ENCODE results near the gene TRPM2. TPM values are rescaled to one million over a fixed set of nuclear protein-coding genes. Genes with fewer than 3 reads are reported as not detected.

The TRPM2 gene
- total and polyA plus RNA-seq, 12 donors = 0.34 to 8.5 (median 1.2) TPM

DNA sequence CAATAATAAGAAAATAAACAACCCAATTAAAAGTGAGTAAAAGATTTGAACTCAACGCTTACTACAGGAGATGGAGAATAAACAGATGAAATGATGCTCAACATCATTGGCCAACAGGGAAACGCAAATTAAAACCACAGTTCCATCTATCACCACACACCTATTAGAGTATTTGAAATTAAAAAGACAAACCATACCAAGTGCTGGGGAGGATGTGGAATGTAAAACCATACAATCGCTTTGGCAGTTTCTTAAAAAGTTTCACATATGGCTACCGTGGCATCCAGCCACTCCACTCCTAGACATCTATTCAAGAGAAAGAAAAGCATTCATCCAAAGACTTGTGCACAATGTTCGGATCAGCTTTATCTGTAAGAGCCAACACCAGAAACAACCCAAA, 100.6 kb downstream of the TRPM2 start:
- Histone ChIP-seq H3K4me1 (peaks cover 0 to 10% (median 6%) of the 10 kb centered on the region in 9 donors), H3K36me3 (peaks cover 0 to 5% (median 0%) of the 10 kb centered on the region in 9 donors), H3K27me3 (peaks cover 0 to 19% (median 9%) of the 10 kb centered on the region in 7 donors), H3K27ac (no peak overlapping the region), H3K9me3 (peaks cover 0 to 16% (median 5%) of the 10 kb centered on the region in 11 donors), H3K4me3 (no peak overlapping the region)
- no peak for ATAC-seq
- 88 to 91% methylated on average over 5 of the region's 5 CpGs for WGBS, 2 donors
- TF ChIP-seq, protein P1, sequence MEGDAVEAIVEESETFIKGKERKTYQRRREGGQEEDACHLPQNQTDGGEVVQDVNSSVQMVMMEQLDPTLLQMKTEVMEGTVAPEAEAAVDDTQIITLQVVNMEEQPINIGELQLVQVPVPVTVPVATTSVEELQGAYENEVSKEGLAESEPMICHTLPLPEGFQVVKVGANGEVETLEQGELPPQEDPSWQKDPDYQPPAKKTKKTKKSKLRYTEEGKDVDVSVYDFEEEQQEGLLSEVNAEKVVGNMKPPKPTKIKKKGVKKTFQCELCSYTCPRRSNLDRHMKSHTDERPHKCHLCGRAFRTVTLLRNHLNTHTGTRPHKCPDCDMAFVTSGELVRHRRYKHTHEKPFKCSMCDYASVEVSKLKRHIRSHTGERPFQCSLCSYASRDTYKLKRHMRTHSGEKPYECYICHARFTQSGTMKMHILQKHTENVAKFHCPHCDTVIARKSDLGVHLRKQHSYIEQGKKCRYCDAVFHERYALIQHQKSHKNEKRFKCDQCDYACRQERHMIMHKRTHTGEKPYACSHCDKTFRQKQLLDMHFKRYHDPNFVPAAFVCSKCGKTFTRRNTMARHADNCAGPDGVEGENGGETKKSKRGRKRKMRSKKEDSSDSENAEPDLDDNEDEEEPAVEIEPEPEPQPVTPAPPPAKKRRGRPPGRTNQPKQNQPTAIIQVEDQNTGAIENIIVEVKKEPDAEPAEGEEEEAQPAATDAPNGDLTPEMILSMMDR (IDR thresholded peaks at IDR 0.05) = no peak
- intact Hi-C loops (cut with DNase I) = loop anchor here in 2 of 10 donors (10.0 kb wide), 2 partner anchors 89 to 109 kb away; no protein-coding TSS in a partner anchor
- DNase-seq = no peak

DNA sequence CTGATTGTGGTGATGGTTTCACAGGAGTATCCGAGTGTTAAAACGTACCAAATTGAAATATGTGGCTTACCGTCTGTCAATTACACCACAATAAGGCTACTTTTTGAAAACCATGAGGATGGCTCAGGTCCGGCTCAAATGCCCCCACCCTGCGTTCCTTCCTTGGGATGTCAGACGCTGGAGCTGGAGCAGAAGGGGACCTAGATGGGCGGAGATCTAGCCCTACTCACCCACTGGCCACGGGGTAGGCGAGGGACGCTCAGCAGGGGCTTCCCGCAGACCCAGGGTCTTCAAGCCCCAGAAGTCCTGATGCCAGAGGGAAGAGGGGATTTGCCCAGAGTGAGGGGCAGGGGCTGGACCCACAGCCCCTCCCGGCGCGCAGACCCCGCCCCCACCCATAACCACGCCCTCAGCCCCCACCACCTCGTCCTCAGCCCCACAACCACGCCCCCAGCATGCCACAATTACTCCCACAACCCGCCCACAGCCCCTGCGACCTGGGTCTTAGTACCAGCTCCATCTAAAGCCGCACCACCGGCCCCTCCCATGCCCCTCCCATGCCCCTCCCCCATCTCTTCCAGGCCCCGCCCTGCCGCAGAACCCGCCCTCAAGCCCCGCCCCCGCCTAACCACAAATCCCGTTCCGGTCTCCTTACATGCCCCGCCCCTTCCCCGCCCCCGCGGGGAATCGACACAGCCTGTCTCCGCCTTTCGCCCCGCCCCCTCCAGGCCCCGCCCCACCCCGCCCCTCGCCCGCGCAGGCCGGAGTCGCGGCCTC, 101.5 kb downstream of the TRPM2 start, which contains the start of gene LRRC3:
Gene LRRC3, plus strand, starts transcription at position 764 of the 777 bp plus-strand sequence. CDS start 1,135 bp downstream, outside the sequence.
- peaks cover 0 to 16% (median 5%) of the 10 kb centered on the region in 11 donors for H3K9me3 ChIP-seq
- TF ChIP-seq, protein P1 (IDR thresholded peaks at IDR 0.05) = no peak

DNA sequence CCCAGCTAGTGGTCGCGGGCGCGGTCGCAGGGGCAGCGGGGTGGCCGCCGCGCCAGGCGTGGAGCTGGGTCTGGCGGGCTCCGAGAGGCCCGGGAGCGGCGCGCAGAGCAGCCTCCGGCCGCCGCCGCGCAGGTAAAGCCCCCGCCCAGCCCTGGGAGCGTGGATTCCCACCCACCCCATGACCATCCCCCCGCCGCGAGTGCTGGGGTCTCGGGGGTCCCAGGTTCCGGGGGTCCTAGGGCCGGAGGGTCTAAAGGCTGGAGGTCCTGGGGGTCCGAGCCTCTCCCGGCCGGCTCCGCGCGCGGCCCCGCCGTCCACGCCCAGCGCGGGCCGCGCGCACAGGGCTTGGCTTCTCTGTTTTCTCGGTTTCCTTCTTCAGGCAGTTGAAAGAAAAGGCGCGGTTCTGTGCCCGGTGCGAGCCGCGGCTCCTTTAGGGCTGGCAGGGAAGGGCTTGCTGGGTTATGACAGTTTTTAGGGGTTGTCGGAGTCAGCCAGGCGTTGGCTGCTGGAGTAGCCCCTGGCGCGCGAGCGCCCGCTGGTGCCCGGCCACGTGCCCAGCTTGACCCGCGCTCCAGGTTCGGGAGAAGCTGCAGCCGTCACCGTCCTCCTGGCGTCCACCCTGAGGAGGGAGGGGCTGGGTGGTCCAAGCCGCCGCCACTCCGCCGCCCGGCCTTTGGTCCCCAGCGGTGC, 102.2 kb downstream of the TRPM2 start:
- TF ChIP-seq, protein P1 (IDR thresholded peaks at IDR 0.05) = peak in 6 of 9 donors; percentile 14 to 51 (median 41)
- DNase-seq (peak in 1 of 2 donors; percentile 63), ATAC-seq (peak; percentile 50 to 67 (median 58))
- Histone ChIP-seq H3K4me3 (peak overlapping the region; percentile 65 to 89 (median 82)), H3K27me3 (peaks cover 0 to 9% (median under 1%) of the 10 kb centered on the region in 7 donors), H3K27ac (peak overlapping the region in 5 of 10 donors; percentile 10 to 65 (median 47)), H3K4me1 (peaks cover 0 to 10% (median 6%) of the 10 kb centered on the region in 9 donors), H3K36me3 (peaks cover 0 to 5% (median 0%) of the 10 kb centered on the region in 9 donors), H3K9me3 (peaks cover 0 to 16% (median 5%) of the 10 kb centered on the region in 11 donors)
- intact Hi-C loops (cut with DNase I) = loop anchor here in 2 of 10 donors (10.0 kb wide), 2 partner anchors 91 to 111 kb away; no protein-coding TSS in a partner anchor
- WGBS, 2 donors = 1% methylated on average over 72 of the region's 72 CpGs

More for the DNA sequence above, 101.5 kb downstream of the TRPM2 start, which contains the start of gene LRRC3:
- peaks cover 0 to 5% (median 0%) of the 10 kb centered on the region in 9 donors for H3K36me3 ChIP-seq
- ATAC-seq (peak; percentile 85 to 88 (median 87)), DNase-seq (peak; percentile 82 to 90)
- peak within 1 kb of the TSS in 5 of 10 donors; percentile 10 to 65 (median 47) for H3K27ac ChIP-seq
- intact Hi-C loops (cut with DNase I) = loop anchor here in 2 of 10 donors (10.0 kb wide), 2 partner anchors 90 to 110 kb away; no protein-coding TSS in a partner anchor
- peaks cover 0 to 10% (median 6%) of the 10 kb centered on the region in 9 donors for H3K4me1 ChIP-seq
- 5 to 6% methylated on average over 30 to 45 of the region's 45 CpGs for WGBS, 2 donors
- H3K4me3 ChIP-seq = peak within 1 kb of the TSS; percentile 65 to 89 (median 82)
- H3K27me3 ChIP-seq = peaks cover 0 to 13% (median 3%) of the 10 kb centered on the region in 7 donors

Measured in heart right ventricle (tissue), 16 donors.